NB4 (cell line): ENCODE data around the gene PPM1K.

Experiments
- DNase-seq: peaks from one replicate; pipeline ENCODE4 v3.0.0; 2010; ENCODE audit warnings: low read depth
- H3K4me3 ChIP-seq: one replicate; pipeline ENCODE4 v1.5.1; 2011; ENCODE audit warnings: mild to moderate bottlenecking, low read depth, low read length, moderate library complexity
- CTCF ChIP-seq: IDR thresholded peaks from one replicate; pipeline ENCODE4 v1.5.1; 2012; ENCODE audit warnings: low read depth, low read length
- MAX ChIP-seq: IDR thresholded peaks from 2 replicates; pipeline ENCODE4 v1.6.1; 2011; ENCODE audit warnings: low read depth, low read length
- MYC ChIP-seq: IDR thresholded peaks from 2 replicates; pipeline ENCODE4 v1.6.1; 2011; ENCODE audit warnings: low read depth, low read length
- POLR2A ChIP-seq: IDR thresholded peaks from 2 replicates; pipeline ENCODE4 v1.6.1; 2011; ENCODE audit warnings: mild to moderate bottlenecking; ENCODE audit not compliant: insufficient read length; ENCODE audit errors: extremely low read depth

The PPM1K gene

DNA sequence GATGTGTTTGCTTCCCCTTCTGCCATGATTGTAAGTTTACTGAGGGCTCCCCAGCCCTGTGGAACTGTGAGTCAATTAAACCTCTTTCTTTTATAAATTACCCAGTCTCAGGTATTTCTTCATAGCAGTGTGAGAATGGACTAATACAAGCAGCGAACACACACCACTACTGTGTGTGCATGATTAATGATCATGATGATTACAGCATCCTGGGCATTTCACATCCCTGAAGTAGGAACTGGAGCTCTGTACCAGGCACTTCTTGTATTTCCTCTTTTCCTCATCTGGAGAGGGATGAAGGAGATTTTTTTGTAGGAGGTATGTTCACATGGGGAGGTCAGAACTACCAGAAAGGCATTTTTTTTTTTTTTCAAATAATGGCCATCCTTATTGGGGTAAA is 60.8 kb downstream of the PPM1K start:
- no peak for DNase-seq
- no peak for TF ChIP-seq POLR2A
- no peak for TF ChIP-seq CTCF
- TF ChIP-seq MAX: no peak
- TF ChIP-seq MYC: no peak
- no peak overlapping the region for H3K4me3 ChIP-seq

DNA sequence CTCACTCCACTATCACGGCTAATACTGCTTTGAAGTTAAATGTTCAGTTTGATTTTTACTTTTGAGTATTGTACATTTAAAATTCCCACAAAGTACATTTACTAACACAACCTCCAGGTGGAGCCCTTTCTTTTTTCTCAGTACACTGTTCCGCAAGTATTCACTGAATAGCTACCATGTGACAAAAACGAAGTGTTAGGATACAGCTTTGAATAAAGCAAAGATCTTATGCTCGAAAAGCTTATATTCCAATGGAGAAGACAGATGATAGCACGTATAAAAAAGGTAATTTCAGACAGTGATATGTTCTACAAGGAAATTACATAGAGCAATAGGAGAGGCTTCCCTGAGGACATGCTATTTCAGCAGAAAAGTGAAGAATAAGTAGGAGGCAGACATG is 65.3 kb downstream of the PPM1K start:
- peak; percentile 65 for DNase-seq
- no peak overlapping the region for H3K4me3 ChIP-seq
- peak; percentile 21 for TF ChIP-seq CTCF
- peak; percentile 69 for TF ChIP-seq MAX
- TF ChIP-seq POLR2A: no peak
- TF ChIP-seq MYC: peak; percentile 36; the same call in 1 of the 2 replicates

- DNase-seq: no peak
- no peak overlapping the region for H3K4me3 ChIP-seq
- TF ChIP-seq CTCF: no peak
- TF ChIP-seq MAX: no peak
- TF ChIP-seq MYC: no peak
- no peak for TF ChIP-seq POLR2A
These were observed 67.2 kb downstream of the PPM1K start for GRCh38 chr4:88217169-88217568.

GRCh38 chr4:88216395-88216794 is 68.0 kb downstream of the PPM1K start:
- no peak overlapping the region for H3K4me3 ChIP-seq
- DNase-seq: no peak
- TF ChIP-seq POLR2A (no peak), MYC (no peak), CTCF (no peak), MAX (no peak)

DNA sequence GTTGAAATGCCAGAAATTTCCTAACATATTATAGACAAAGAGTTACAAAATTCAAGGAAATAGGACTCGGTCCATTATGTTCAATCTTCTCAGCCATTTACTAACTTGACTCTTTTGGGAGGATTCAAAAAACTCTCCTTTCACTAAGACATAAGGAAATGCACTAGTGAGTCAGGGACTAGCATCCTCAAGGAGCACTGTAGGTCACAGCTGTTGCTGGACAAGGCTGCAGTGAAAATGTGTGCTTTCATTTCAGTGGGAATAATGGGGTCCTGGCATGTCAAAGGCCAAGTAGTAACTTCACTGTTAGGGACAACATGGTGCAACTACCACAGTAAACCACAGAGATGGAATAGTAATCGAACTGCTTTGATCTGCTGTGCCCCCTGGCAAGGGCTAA is 69.0 kb downstream of the PPM1K start:
- no peak for TF ChIP-seq MAX
- TF ChIP-seq CTCF: no peak
- no peak for TF ChIP-seq MYC
- TF ChIP-seq POLR2A: no peak
- H3K4me3 ChIP-seq: no peak overlapping the region
- DNase-seq: no peak

DNA sequence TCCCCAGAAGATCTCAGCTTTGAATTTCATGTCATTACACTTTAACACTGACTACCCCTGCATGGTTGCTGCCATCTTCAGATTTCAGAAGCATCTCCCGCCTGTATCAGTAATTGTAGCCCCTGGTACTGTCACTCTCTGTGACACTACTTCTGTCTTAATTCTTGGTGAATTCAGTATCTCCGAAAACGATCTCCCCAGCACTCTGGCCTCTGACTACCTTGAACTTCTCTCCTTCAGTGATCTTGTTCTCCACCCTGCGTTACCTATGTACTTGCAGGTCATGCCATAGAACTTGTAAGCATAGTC is 72.2 kb downstream of the PPM1K start:
- DNase-seq: no peak
- TF ChIP-seq MYC (no peak), MAX (no peak), CTCF (no peak), POLR2A (no peak)

More for the DNA sequence above, 72.2 kb downstream of the PPM1K start:
- no peak overlapping the region for H3K4me3 ChIP-seq
